A549 (cell line): ENCODE data around the gene SYTL3. TPM values are rescaled to one million over a fixed set of nuclear protein-coding genes. Genes with fewer than 3 reads are reported as not detected.

ENCODE experiments used
- ATAC-seq, 2 experiments: fragments of 200-7000 bp in 1 of 2; fragments of >200 bp in 1 of 2; cut with Nextera tagmentation in 1 of 2; cut with Tn5 transposase in 1 of 2; 3 replicates each; pipeline versions ENCODE4 v1.8.0 to v1.9.1; 2018 to 2020; ENCODE audit warnings: mild to moderate bottlenecking in 1 of 2, moderate library complexity in 1 of 2
- CTCF ChIA-PET: fragments of 300-600 bp; sonication (Branson Sonifier 250); formaldehyde crosslinking; extraction: SDS; loops from one replicate; lab custom pipeline; 2021; ENCODE audit warnings: antibody characterized with exemption, inconsistent platforms; lab: Yijun Ruan, JAX
- POLR2A ChIA-PET: fragments of 350-600 bp; formaldehyde crosslinking; extraction: SDS; loops from one replicate; lab custom pipeline; 2021; ENCODE audit warnings: antibody characterized with exemption, inconsistent platforms; lab: Yijun Ruan, JAX
- DNase-seq, 2 experiments: peaks; one replicate each; pipeline versions ENCODE4 v3.0.0 to v3.0.0-alpha.2; 2011 to 2016; ENCODE audit warnings: low read depth in 1 of 2, low spot score in 1 of 2
- FAIRE-seq: peaks from 2 replicates; lab custom pipeline; 2011; peaks lifted over from hg19 to GRCh38; lab: Jason Lieb, UNC
- H3K27ac ChIP-seq, 2 experiments: fragments of >200 bp; sonication (Bioruptor Twin); formaldehyde crosslinking; 3 replicates each; pipeline ENCODE4 v1.5.1; 2016 to 2017
- H3K4me1 ChIP-seq: fragments of >200 bp; sonication (Bioruptor Twin); formaldehyde crosslinking; 3 replicates; pipeline ENCODE4 v1.6.1; 2016
- H3K4me2 ChIP-seq: fragments of >200 bp; sonication (Bioruptor Twin); formaldehyde crosslinking; 3 replicates; pipeline ENCODE4 v1.6.1; 2016
- H3K4me3 ChIP-seq: fragments of >200 bp; sonication (Bioruptor Twin); formaldehyde crosslinking; 3 replicates; pipeline ENCODE4 v1.5.1; 2016
- H3K9me3 ChIP-seq: fragments of >200 bp; sonication (Bioruptor Twin); formaldehyde crosslinking; 3 replicates; pipeline ENCODE4 v1.6.1; 2016
- BCL3 ChIP-seq: fragments of >200 bp; sonication (Bioruptor Twin); formaldehyde crosslinking; IDR thresholded peaks from 3 replicates; pipeline ENCODE4 v1.6.1; 2016
- BHLHE40 ChIP-seq: IDR thresholded peaks from 2 replicates; pipeline ENCODE4 v1.6.1; 2012; ENCODE audit warnings: low read depth, low read length, inconsistent platforms
- CHD4 ChIP-seq: fragments of 200-600 bp; sonication (generic); IDR thresholded peaks from 2 replicates; pipeline ENCODE4 v1.6.1; 2016; ENCODE audit warnings: antibody characterized with exemption, mild to moderate bottlenecking, borderline replicate concordance
- ESRRA ChIP-seq: fragments of 150-350 bp; IDR thresholded peaks from 2 replicates; pipeline ENCODE4 v1.6.1; 2014; ENCODE audit warnings: mild to moderate bottlenecking, low read length, borderline replicate concordance
- FOSL2 ChIP-seq, 2 experiments: fragments of 450-650 bp in 1 of 2; fragments of >200 bp in 1 of 2; sonication (Bioruptor Twin) in 1 of 2; formaldehyde crosslinking; IDR thresholded peaks; 2 replicates each; pipeline versions ENCODE4 v1.5.0 to v1.6.1; 2016 to 2020; ENCODE audit warnings: mild to moderate bottlenecking in 1 of 2, moderate library complexity in 1 of 2
- FOXS1 ChIP-seq: fragments of 250-450 bp; sonication (Bioruptor Pico); IDR thresholded peaks from 2 replicates; pipeline ENCODE4 v1.5.0; 2020; ENCODE audit warnings: mild to moderate bottlenecking, moderate library complexity
- HDAC2 ChIP-seq: fragments of 200-600 bp; sonication (generic); IDR thresholded peaks from 2 replicates; pipeline ENCODE4 v1.6.1; 2016
- JUNB ChIP-seq: fragments of >200 bp; sonication (Bioruptor Twin); formaldehyde crosslinking; IDR thresholded peaks from 2 replicates; pipeline ENCODE4 v1.6.1; 2016
- MAX ChIP-seq: IDR thresholded peaks from 2 replicates; pipeline ENCODE4 v1.6.1; 2012
- MYC ChIP-seq: IDR thresholded peaks from 2 replicates; pipeline ENCODE4 v1.6.1; 2012; ENCODE audit warnings: mild to moderate bottlenecking, inconsistent platforms, low read length, improper control_type of control experiment, borderline replicate concordance
- NFE2L2 ChIP-seq: fragments of 150-350 bp; conservative IDR thresholded peaks from 2 replicates; pipeline ENCODE4 v1.6.1; 2014; ENCODE audit warnings: low read length
- RNF2 ChIP-seq: fragments of 200-600 bp; sonication (generic); IDR thresholded peaks from 2 replicates; pipeline ENCODE4 v1.6.1; 2016; ENCODE audit warnings: low read depth, mild to moderate bottlenecking, antibody characterized with exemption, moderate library complexity, borderline replicate concordance
- TFCP2L1 ChIP-seq: fragments of 250-450 bp; sonication (Bioruptor Pico); IDR thresholded peaks from 2 replicates; pipeline ENCODE4 v1.5.0; 2021; ENCODE audit warnings: mild to moderate bottlenecking
- USF2 ChIP-seq: fragments of 450-650 bp; IDR thresholded peaks from 2 replicates; pipeline ENCODE4 v1.6.1; 2014; ENCODE audit warnings: antibody characterized with exemption
- ZC3H11A ChIP-seq: fragments of 450-650 bp; IDR thresholded peaks from 2 replicates; pipeline ENCODE4 v1.6.1; 2014; ENCODE audit warnings: antibody characterized with exemption, mild to moderate bottlenecking
- ZFP36 ChIP-seq: fragments of 450-650 bp; IDR thresholded peaks from 2 replicates; pipeline ENCODE4 v1.6.1; 2014; ENCODE audit warnings: borderline replicate concordance; ENCODE audit not compliant: partially characterized antibody
- ZSCAN20 ChIP-seq: fragments of 250-450 bp; sonication (Bioruptor Pico); IDR thresholded peaks from 2 replicates; pipeline ENCODE4 v1.8.0; 2022; ENCODE audit warnings: mild to moderate bottlenecking, moderate library complexity
- WGBS: methylation state at CpG from one replicate; pipeline ENCODE4 v1.1.6; 2017; ENCODE audit errors: missing lambda C conversion rate; 5-methylcytosine and 5-hydroxymethylcytosine counted together
- polyA plus RNA-seq, 4 experiments: library from polyadenylated mRNA; depleted of rRNA in 3 of 4; stranded (reverse); fragments of >200 nt; fragmentation: RNase III in 1 of 4; extraction: RNeasy Plus Mini Kit Qiagen cat#74134 plus additional on column Dnase treatment in 1 of 4; gene quantifications; 2 replicates in 3 of 4; 3 replicates in 1 of 4; pipeline ENCODE4 v1.2.3, GENCODE V29; 2011 to 2017
- TF ChIP-seq, protein P1 (sequence below): fragments of 150-350 bp; IDR thresholded peaks from 2 replicates; pipeline ENCODE4 v1.6.1; 2014; ENCODE audit warnings: low read depth, mild to moderate bottlenecking, low read length

The SYTL3 gene
- polyA plus RNA-seq, 2 of the 4 experiments (the other 2 are of a cell fraction) = 0.63 to 0.89 TPM

GRCh38 chr6:158645064-158646022, 4.5 kb upstream of the SYTL3 start:
- no peak for ATAC-seq
- ChIA-PET POLR2A (interaction anchor here (1.7 to 1.8 kb wide), 2 partner anchors 15 to 355 kb away, joined by 6 to 16 read pairs; partner anchors contain the start of gene RSPH3), CTCF (interaction anchor here (1.0 to 3.4 kb wide), 4 partner anchors 22 to 398 kb away, joined by 3 to 14 read pairs (median 3); no protein-coding TSS in a partner anchor)
- Histone ChIP-seq H3K9me3 (no peaks in the 10 kb centered on the region), H3K4me2 (peak overlapping the region; percentile 79), H3K27ac (peak overlapping the region; percentile 89 to 99), H3K4me3 (peak overlapping the region; percentile 84), H3K4me1 (peaks cover 19% of the 10 kb centered on the region)
- 34% methylated on average over 21 of the region's 21 CpGs for WGBS
- TF ChIP-seq BHLHE40 (no peak), ZFP36 (no peak), MAX (no peak), NFE2L2 (no peak), MYC (no peak), CHD4 (no peak), FOSL2 (IDR thresholded peaks at IDR 0.05) (no peak), FOSL2 (CRISPR knock-in tag; IDR thresholded peaks at IDR 0.05) (no peak), ESRRA (no peak), FOXS1 (CRISPR knock-in tag) (no peak), JUNB (no peak), HDAC2 (no peak), ZC3H11A (no peak), ZSCAN20 (CRISPR knock-in tag) (no peak)
- no peak for FAIRE-seq
- no peak for DNase-seq

- DNase-seq (no peak), ATAC-seq (no peak), FAIRE-seq (no peak)
- H3K27ac ChIP-seq = no peak overlapping the region
- no peak overlapping the region for H3K4me2 ChIP-seq
- peaks cover 19% of the 10 kb centered on the region for H3K4me1 ChIP-seq
- no peak overlapping the region for H3K4me3 ChIP-seq
- H3K9me3 ChIP-seq = no peaks in the 10 kb centered on the region
- ChIA-PET CTCF (interaction anchor here (0.6 to 3.4 kb wide), 5 partner anchors 45 to 432 kb away, joined by 3 to 14 read pairs (median 4); no protein-coding TSS in a partner anchor), POLR2A (no interaction called here)
- TF ChIP-seq, protein P1, sequence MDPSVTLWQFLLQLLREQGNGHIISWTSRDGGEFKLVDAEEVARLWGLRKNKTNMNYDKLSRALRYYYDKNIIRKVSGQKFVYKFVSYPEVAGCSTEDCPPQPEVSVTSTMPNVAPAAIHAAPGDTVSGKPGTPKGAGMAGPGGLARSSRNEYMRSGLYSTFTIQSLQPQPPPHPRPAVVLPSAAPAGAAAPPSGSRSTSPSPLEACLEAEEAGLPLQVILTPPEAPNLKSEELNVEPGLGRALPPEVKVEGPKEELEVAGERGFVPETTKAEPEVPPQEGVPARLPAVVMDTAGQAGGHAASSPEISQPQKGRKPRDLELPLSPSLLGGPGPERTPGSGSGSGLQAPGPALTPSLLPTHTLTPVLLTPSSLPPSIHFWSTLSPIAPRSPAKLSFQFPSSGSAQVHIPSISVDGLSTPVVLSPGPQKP = no peak
- TF ChIP-seq RNF2 = no peak
- no peak for TF ChIP-seq USF2
- no peak for TF ChIP-seq TFCP2L1 (CRISPR knock-in tag)
- TF ChIP-seq BCL3 = no peak
- no peak for TF ChIP-seq ZFP36
- 82% methylated on average over 10 of the region's 10 CpGs for WGBS
Observed at GRCh38 chr6:158646023-158646910, 3.6 kb upstream of the SYTL3 start.
